MM.1S (cell line): ENCODE results near the gene ARHGEF37.

Experiments used
- DNase-seq: peaks from one replicate; pipeline ENCODE4 v3.0.0-alpha.2; 2015
- H2AFZ ChIP-seq: fragments of 300-600 bp; sonication (generic); 2 replicates; pipeline ENCODE4 v1.6.0; 2016; ENCODE audit warnings: antibody characterized with exemption, low read length
- H3F3A ChIP-seq: fragments of 300-600 bp; sonication (generic); 2 replicates; pipeline ENCODE4 v1.6.1; 2016; ENCODE audit warnings: mild to moderate bottlenecking, antibody characterized with exemption, low read length, moderate library complexity, mixed read lengths; ENCODE audit not compliant: insufficient read depth
- H3K27ac ChIP-seq: fragments of 300-600 bp; sonication (generic); 2 replicates; pipeline ENCODE4 v1.5.1; 2016; ENCODE audit warnings: mild to moderate bottlenecking, low read length
- H3K27me3 ChIP-seq: fragments of 300-600 bp; sonication (generic); replicated peaks from 2 replicates; pipeline ENCODE4 v1.6.0; 2016; ENCODE audit warnings: low read length; ENCODE audit not compliant: insufficient read depth
- H3K36me3 ChIP-seq: fragments of 300-600 bp; sonication (generic); replicated peaks from 2 replicates; pipeline ENCODE4 v1.6.1; 2016; ENCODE audit warnings: mild to moderate bottlenecking, low read length, mixed read lengths; ENCODE audit not compliant: insufficient read depth
- H3K4me1 ChIP-seq: fragments of 300-600 bp; sonication (generic); 2 replicates; pipeline ENCODE4 v1.6.1; 2016; ENCODE audit warnings: low read length, mixed read lengths
- H3K4me2 ChIP-seq: fragments of 300-600 bp; sonication (generic); 2 replicates; pipeline ENCODE4 v1.6.0; 2016; ENCODE audit warnings: low read depth, low read length
- H3K4me3 ChIP-seq: fragments of 300-600 bp; sonication (generic); 2 replicates; pipeline ENCODE4 v1.5.1; 2016; ENCODE audit warnings: low read length, mixed read lengths
- H3K79me2 ChIP-seq: fragments of 300-600 bp; sonication (generic); 2 replicates; pipeline ENCODE4 v1.6.1; 2016; ENCODE audit warnings: mixed run types, low read length, mixed read lengths
- H3K9ac ChIP-seq: fragments of 300-600 bp; sonication (generic); 2 replicates; pipeline ENCODE4 v1.6.1; 2016; ENCODE audit warnings: low read length, mixed read lengths
- H3K9me2 ChIP-seq: fragments of 300-600 bp; sonication (generic); replicated peaks from 2 replicates; pipeline ENCODE4 v1.6.1; 2016; ENCODE audit warnings: mild to moderate bottlenecking, low read length, mixed read lengths; ENCODE audit not compliant: insufficient read depth
- H3K9me3 ChIP-seq: fragments of 300-600 bp; sonication (generic); replicated peaks from 2 replicates; pipeline ENCODE4 v1.6.1; 2016; ENCODE audit warnings: mild to moderate bottlenecking, low read length, mixed read lengths; ENCODE audit not compliant: insufficient read depth
- H4K20me1 ChIP-seq: fragments of 300-600 bp; sonication (generic); 2 replicates; pipeline ENCODE4 v1.6.1; 2016; ENCODE audit warnings: mild to moderate bottlenecking, low read length, moderate library complexity, mixed read lengths; ENCODE audit not compliant: insufficient read depth
- CTCF ChIP-seq: fragments of 300-600 bp; sonication (generic); IDR thresholded peaks from 2 replicates; pipeline ENCODE4 v1.5.1; 2016; ENCODE audit warnings: antibody characterized with exemption, low read length, mixed read lengths
- EZH2 ChIP-seq: fragments of 300-600 bp; sonication (generic); optimal IDR thresholded peaks from 2 replicates; pipeline ENCODE3; 2017; ENCODE audit warnings: low read depth, mild to moderate bottlenecking, antibody characterized with exemption, low read length, mixed read lengths
- EZH2phosphoT487 ChIP-seq: fragments of 300-600 bp; sonication (generic); IDR thresholded peaks from 2 replicates; pipeline ENCODE4 v1.6.1; 2018; ENCODE audit warnings: antibody characterized with exemption, low read length

The ARHGEF37 gene

GRCh38 chr5:149572170-149572569 is 9.1 kb upstream of the ARHGEF37 start:
- Histone ChIP-seq H3K9me3 (no peaks in the 10 kb centered on the region), H4K20me1 (no peaks in the 10 kb centered on the region), H2AFZ (no peak overlapping the region), H3K9ac (no peak overlapping the region), H3K4me2 (no peak overlapping the region), H3K4me1 (peaks cover 19% of the 10 kb centered on the region), H3K4me3 (no peak overlapping the region), H3K79me2 (no peaks in the 10 kb centered on the region), H3K27ac (no peak overlapping the region), H3F3A (peaks cover 3% of the 10 kb centered on the region; the same call in 1 of the 2 replicates), H3K9me2 (no peaks in the 10 kb centered on the region), H3K27me3 (no peaks in the 10 kb centered on the region), H3K36me3 (no peaks in the 10 kb centered on the region)
- TF ChIP-seq CTCF = no peak
- TF ChIP-seq EZH2phosphoT487 = no peak
- no peak for TF ChIP-seq EZH2
- no peak for DNase-seq

DNA sequence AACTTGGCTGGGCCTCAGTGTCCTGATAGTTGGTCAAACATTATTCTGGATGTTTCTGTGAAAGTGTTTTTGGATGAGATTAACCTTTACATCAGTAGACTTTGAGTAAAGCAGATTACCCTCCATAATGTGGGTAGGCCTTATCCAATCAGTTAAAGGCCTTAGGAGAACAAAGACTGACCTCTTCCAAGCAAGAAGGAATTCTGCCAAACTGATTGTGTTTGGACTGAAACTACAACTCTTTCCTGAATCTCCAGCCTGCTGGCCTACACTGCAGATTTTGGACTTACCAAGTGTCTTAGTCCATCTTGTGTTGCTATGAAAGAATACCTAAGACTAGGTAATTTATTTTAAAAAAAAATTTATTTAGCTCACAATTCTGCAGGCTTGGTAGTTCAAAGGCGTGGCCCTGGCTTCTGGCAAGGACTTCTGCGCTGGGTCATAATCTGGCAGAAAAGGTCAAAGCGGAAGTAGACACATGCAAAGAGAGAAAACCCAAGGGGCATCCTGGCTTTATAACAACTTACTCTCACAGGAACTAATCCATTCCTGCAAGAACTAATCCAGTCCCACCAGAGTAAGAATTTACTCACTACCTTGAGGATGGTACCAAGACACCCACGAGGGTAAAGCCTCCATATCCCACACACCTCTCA is 8.6 kb upstream of the ARHGEF37 start:
- no peaks in the 10 kb centered on the region for H4K20me1 ChIP-seq
- no peaks in the 10 kb centered on the region for H3K27me3 ChIP-seq
- peaks cover 19% of the 10 kb centered on the region for H3K4me1 ChIP-seq
- no peak overlapping the region for H3K4me2 ChIP-seq
- H3F3A ChIP-seq = peaks cover 3% of the 10 kb centered on the region; the same call in 1 of the 2 replicates
- no peak for DNase-seq
- H3K4me3 ChIP-seq = no peak overlapping the region
- no peak overlapping the region for H2AFZ ChIP-seq
- H3K9me3 ChIP-seq = no peaks in the 10 kb centered on the region
- no peak overlapping the region for H3K27ac ChIP-seq
- no peak overlapping the region for H3K9ac ChIP-seq
- TF ChIP-seq EZH2 = no peak
- TF ChIP-seq CTCF = no peak
- TF ChIP-seq EZH2phosphoT487 = no peak
- H3K79me2 ChIP-seq = no peaks in the 10 kb centered on the region
- no peaks in the 10 kb centered on the region for H3K9me2 ChIP-seq
- no peaks in the 10 kb centered on the region for H3K36me3 ChIP-seq

- Histone ChIP-seq H3K4me3 (no peak overlapping the region), H3K27me3 (no peaks in the 10 kb centered on the region), H2AFZ (no peak overlapping the region), H3F3A (peaks cover 3% of the 10 kb centered on the region; the same call in 1 of the 2 replicates), H3K9me3 (no peaks in the 10 kb centered on the region), H3K79me2 (no peaks in the 10 kb centered on the region), H3K4me1 (peaks cover 19% of the 10 kb centered on the region), H4K20me1 (no peaks in the 10 kb centered on the region), H3K9ac (no peak overlapping the region), H3K4me2 (no peak overlapping the region), H3K36me3 (no peaks in the 10 kb centered on the region), H3K27ac (no peak overlapping the region), H3K9me2 (no peaks in the 10 kb centered on the region)
- no peak for TF ChIP-seq EZH2
- no peak for TF ChIP-seq CTCF
- no peak for TF ChIP-seq EZH2phosphoT487
- no peak for DNase-seq
Observed at GRCh38 chr5:149575131-149575530, 6.2 kb upstream of the ARHGEF37 start.
